22Rv1 (cell line): Measurements from ENCODE around the gene FUT6.
"Not testable (repeated sequence)": the region's sequence is repeated elsewhere in the genome, so short reads cannot be mapped to it uniquely, and the experiment has no call there.

ENCODE experiments used
- H3K27ac ChIP-seq: fragments of 450-650 bp; 2 replicates; pipeline ENCODE4 v1.5.1; 2017
- ZFX ChIP-seq: fragments of 450-650 bp; IDR thresholded peaks from 2 replicates; pipeline ENCODE4 v1.6.1; 2017; ENCODE audit warnings: antibody characterized with exemption, borderline replicate concordance
- TF ChIP-seq, protein P1 (sequence below): fragments of 450-650 bp; IDR thresholded peaks from 2 replicates; pipeline ENCODE4 v1.5.1; 2017; ENCODE audit warnings: mild to moderate bottlenecking

FUT6 gene

DNA sequence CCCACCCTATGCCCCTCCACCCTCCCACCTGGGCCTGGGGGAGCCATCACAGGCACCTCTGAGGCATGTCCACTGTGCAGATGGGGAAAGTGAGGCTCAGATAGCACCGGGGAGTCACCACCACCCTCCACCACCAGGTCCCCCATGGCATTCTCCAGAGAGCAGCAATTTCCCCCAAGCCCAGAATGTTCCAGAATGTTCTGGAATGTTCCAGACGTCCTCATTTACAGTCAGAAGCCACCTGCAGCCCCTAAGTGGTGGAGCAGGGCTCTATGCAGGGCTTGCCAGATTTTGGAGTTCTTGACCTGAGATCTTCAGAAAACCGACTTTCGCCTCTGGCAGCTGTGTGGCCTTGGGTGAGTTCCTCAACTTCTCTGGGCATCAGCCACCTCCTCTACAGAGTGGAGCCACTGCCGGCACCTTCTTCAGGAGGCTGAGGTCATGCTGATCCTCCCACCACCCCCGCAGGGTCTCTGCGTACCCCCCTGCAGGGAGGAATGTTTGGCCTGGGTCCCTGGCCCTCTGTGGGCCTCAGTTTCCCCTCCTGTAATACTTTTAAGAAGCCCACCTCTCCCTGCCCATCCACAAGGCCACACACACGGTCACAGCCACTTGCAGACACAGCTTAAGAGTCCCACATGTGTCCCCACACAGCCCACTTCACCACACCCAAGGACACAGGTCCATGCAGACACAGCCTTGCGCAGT lies 24.7 kb upstream of the FUT6 start:
- H3K27ac ChIP-seq: no peak overlapping the region
- TF ChIP-seq ZFX: no peak
- TF ChIP-seq, protein P1, sequence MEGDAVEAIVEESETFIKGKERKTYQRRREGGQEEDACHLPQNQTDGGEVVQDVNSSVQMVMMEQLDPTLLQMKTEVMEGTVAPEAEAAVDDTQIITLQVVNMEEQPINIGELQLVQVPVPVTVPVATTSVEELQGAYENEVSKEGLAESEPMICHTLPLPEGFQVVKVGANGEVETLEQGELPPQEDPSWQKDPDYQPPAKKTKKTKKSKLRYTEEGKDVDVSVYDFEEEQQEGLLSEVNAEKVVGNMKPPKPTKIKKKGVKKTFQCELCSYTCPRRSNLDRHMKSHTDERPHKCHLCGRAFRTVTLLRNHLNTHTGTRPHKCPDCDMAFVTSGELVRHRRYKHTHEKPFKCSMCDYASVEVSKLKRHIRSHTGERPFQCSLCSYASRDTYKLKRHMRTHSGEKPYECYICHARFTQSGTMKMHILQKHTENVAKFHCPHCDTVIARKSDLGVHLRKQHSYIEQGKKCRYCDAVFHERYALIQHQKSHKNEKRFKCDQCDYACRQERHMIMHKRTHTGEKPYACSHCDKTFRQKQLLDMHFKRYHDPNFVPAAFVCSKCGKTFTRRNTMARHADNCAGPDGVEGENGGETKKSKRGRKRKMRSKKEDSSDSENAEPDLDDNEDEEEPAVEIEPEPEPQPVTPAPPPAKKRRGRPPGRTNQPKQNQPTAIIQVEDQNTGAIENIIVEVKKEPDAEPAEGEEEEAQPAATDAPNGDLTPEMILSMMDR: no peak

DNA sequence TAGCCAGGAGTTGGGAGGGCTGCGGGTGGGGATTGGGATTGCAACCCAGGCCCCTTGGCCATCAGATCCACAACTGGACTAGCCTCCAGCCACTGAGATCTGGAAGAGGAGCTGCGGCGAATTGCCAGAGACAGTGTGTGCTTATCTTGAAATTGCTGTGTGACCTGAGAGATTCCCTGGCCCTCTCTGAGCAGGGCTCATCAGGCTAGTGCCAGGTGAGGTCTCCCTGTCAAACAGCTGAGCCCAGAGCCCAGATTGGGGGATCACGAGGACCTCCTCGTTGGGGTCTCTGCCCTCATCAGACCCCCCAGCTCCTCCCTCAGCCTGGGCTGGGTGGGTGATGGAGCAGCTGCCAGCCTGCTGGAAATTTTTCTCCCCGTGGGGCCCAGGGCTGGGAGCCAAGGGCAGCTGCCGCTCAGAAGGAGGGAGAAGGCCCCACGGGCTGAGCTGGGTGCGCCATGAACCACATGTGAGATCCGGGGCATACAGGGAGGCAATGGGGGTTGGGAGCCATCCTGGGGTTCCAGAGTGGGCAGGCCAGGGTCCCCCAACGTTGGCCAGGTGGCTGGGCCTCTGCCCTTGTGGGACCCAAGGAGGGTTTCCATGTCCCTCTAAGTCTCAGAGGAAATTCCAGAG lies 23.6 kb upstream of the FUT6 start:
- no peak overlapping the region for H3K27ac ChIP-seq
- no peak for TF ChIP-seq ZFX
- TF ChIP-seq, protein P1: no peak

DNA sequence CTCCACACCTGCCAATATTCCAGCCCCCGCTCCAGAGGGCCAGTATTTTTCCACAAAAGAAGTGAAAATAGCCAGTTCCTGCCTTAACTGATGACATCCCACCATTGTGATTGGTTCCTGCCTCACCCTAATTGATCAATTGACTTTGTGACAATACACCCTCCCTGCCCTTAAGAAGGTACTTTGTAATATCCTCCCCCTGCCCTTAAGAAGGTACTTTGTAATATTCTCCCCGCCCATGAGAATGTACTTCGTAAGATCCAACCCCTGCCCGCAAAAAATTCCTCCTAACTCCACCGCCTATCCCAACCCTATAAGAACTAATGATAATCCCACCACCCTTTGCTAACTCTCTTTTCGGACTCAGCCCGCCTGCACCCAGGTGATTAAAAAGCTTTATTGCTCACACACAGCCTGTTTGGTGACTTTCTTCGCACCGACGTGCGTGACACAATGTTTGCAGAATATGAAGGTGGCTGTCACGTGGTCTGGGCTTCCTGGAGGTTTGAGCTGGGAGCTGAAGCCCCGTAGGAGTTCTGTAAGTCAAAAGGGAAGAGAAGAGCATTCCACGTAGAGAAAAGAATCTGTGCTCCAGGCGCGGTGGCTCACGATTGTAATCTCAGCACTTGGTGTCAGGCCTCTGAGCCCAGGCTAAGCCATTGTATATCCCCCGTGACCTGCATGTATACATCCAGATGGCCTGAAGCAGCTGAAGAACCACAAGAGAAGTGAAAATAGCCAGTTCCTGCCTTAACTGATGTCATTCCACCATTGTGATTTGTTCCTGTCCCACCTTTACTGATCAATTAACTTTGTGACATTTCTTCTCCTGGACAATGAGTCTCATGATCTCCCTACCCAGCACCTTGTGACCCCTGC lies 17.9 kb upstream of the FUT6 start:
- H3K27ac ChIP-seq: no peak overlapping the region
- TF ChIP-seq, protein P1: no peak
- no peak for TF ChIP-seq ZFX

DNA sequence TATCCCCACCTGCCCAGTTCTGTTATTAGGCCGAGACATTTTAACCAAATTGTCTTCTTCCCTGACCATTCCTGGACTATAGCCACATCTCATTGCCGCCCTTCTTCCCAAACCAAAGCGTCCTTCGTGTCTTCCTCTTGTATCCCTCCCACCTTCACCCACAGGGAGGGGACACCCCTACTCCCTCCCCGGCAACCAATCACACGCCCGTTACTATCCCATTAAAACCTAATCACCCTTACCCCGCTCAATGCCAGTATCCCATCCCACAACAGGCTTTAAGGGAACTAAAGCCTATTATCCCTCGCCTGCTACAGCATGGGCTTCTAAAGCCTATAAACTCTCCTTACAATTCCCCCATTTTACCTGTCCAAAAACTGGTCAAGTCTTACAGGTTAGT lies 15.6 kb upstream of the FUT6 start:
- not testable (repeated sequence) for H3K27ac ChIP-seq

DNA sequence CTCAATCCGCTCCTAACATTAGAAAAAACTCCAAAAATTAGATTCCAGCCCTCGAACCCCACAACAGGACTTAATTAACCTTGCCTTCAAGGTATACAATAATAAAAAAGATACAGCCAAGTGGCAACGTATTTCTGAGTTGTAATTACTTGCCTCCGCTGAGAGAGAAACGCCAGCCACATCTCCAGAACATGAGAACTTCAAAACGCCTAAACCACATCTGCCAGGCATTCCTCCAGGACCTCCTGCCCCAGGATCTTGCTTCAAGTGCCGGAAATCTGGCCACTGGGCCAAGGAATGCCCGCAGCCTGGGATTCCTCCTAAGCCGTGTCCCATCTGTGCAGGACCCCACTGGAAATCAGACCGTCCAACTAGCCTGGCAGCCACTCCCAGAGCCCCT lies 14.6 kb upstream of the FUT6 start:
- not testable (repeated sequence) for H3K27ac ChIP-seq

DNA sequence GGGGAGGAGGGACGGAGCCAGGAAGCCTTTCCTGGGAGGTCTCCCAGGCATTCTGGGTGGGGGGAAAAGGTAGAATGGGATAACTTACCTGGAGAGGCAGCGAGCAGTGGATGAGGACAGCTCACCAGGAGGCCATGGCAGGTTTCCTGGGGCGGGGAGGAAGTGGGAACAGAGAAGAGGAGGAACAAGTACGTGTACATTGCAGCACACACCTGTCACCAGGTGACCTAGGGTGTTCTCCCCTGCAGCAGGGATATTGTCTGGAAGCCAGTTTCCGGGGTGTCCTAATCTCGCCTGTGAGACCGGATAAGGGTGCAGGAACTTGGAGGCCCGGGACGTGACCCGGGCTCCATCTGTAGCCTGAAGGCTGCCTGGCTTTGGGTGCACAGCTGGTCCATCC lies 11.8 kb upstream of the FUT6 start, which contains the start of gene FUT3:
FUT3 (minus strand) TSS at position 148 of the 400 bp plus-strand sequence.
- H3K27ac ChIP-seq: no peak within 1 kb of the TSS
- no peak for TF ChIP-seq ZFX
- TF ChIP-seq, protein P1: no peak

DNA sequence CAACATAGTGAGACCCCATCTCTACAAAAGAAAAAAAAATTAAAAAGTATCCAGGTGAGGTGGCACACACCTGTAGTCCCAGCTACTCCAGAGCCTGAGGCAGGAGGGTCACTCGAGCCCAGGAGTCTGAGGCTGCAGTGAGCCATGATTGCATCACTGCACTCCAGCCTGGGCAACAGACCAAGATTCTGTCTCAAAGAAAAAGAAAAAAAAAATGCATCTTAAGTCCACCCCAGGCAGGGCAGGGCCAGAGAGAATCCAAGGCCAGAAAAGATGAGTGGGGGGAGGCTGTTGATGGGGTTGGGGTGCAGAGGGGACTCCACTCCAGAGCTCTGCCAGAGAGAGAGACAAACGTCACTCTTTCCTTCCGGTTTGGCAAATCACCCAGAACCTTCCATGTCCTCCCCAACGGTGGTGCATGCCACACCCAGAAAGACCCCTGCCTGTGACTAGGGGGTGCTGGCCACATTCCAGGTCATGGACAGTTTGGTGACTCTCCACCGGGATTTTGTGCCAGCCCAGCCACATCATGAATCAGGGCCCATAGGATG lies 11.3 kb upstream of the FUT6 start:
- no peak overlapping the region for H3K27ac ChIP-seq

More for the DNA sequence above, 11.3 kb upstream of the FUT6 start:
- TF ChIP-seq, protein P1: no peak
- no peak for TF ChIP-seq ZFX
